Bone marrow (tissue), 2 donors: ENCODE data around the gene COL5A2.

Experiments
- DNase-seq, 2 donors: peaks; one replicate each; lab custom pipeline; 2025; lab: John Stamatoyannopoulos, UW

Gene COL5A2

DNA sequence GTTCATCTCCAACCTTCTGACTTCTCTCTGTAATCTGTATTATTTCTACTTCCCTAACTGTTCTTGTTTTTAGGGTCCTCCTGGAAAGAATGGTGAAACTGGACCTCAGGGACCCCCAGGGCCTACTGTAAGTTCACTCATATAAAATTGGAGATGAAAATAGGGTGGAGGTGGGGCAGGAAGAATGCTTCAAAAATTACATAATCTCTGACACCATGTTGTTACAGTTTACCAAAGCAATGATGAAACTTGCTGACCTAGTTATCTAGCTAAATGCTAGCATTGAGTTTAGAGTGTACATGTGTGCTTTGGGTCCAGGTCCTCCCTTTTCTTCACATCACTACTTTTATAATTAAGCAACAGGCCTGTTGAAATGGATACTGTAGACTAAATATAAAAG lies 182.3 kb downstream of the COL5A2 start:
- no peak for DNase-seq

GRCh38 chr2:188993247-188993646 lies 186.3 kb downstream of the COL5A2 start:
- no peak for DNase-seq

- DNase-seq = no peak
These were observed 192.7 kb downstream of the COL5A2 start for GRCh38 chr2:188986839-188987238.

DNA sequence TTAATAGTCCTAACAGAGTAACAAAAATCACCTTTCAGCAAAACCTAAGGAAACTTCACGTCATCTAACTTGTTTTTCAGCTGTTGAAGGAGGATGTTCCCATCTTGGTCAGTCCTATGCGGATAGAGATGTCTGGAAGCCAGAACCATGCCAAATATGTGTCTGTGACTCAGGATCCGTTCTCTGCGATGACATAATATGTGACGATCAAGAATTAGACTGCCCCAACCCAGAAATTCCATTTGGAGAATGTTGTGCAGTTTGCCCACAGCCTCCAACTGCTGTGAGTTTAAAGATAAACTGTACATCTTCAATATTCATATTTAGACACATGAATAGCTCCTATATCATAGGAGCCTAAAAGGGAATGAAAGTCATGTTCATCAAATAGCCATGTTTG lies 194.9 kb downstream of the COL5A2 start:
- DNase-seq = no peak

- no peak for DNase-seq
These were observed 195.5 kb downstream of the COL5A2 start for GRCh38 chr2:188984065-188984491.

GRCh38 chr2:188983427-188984064 lies 196.0 kb downstream of the COL5A2 start:
- DNase-seq = no peak
